OCI-LY3 (cell line): ENCODE measurements around the gene ABCC3.

ENCODE experiments used
- H2AFZ ChIP-seq: fragments of 200-600, 300-600 bp; shearing (Covaris generic); 2 replicates; pipeline ENCODE4 v1.6.0; 2014; ENCODE audit warnings: antibody characterized with exemption, low read depth, low read length
- H3K27ac ChIP-seq: fragments of 200-600, 300-600 bp; sonication (generic); 2 replicates; pipeline ENCODE4 v1.5.1; 2014; ENCODE audit warnings: mild to moderate bottlenecking, low read length, moderate library complexity, mixed read lengths
- H3K27me3 ChIP-seq: fragments of 200-600, 300-600 bp; sonication (generic); 2 replicates; pipeline ENCODE4 v1.6.1; 2014; ENCODE audit warnings: low read depth, low read length, mixed read lengths
- H3K36me3 ChIP-seq: fragments of 200-600, 300-600 bp; sonication (generic); replicated peaks from 2 replicates; pipeline ENCODE3; 2014; ENCODE audit warnings: low read depth, low read length, mixed read lengths
- H3K4me1 ChIP-seq: fragments of 300-600, 200-600 bp; sonication (generic); 2 replicates; pipeline ENCODE4 v1.6.1; 2014; ENCODE audit warnings: low read length, mixed read lengths
- H3K4me2 ChIP-seq: fragments of 200-600, 300-600 bp; sonication (generic); 2 replicates; pipeline ENCODE4 v1.6.1; 2014; ENCODE audit warnings: low read length, mixed read lengths
- H3K4me3 ChIP-seq: fragments of 300-600, 200-600 bp; sonication (generic); 2 replicates; pipeline ENCODE4 v1.5.1; 2014; ENCODE audit warnings: antibody characterized with exemption, mild to moderate bottlenecking, low read length, moderate library complexity
- H3K79me2 ChIP-seq: fragments of 300-600, 200-600 bp; shearing (Covaris generic); 2 replicates; pipeline ENCODE4 v1.6.1; 2014; ENCODE audit warnings: mild to moderate bottlenecking, low read length, mixed read lengths
- H3K9ac ChIP-seq: fragments of 300-600, 200-600 bp; shearing (Covaris generic); 2 replicates; pipeline ENCODE4 v1.6.0; 2014; ENCODE audit warnings: mild to moderate bottlenecking, low read length, moderate library complexity
- H3K9me3 ChIP-seq: fragments of 200-600, 300-600 bp; shearing (Covaris generic); 2 replicates; pipeline ENCODE4 v1.6.1; 2014; ENCODE audit warnings: low read length, mixed read lengths; ENCODE audit not compliant: insufficient read depth
- H4K20me1 ChIP-seq: fragments of 200-600, 300-600 bp; sonication (generic); 2 replicates; pipeline ENCODE4 v1.6.1; 2016; ENCODE audit warnings: low read length, mixed read lengths; ENCODE audit not compliant: insufficient read depth
- CTCF ChIP-seq: fragments of 200-600, 300-600 bp; sonication (generic); IDR thresholded peaks from 2 replicates; pipeline ENCODE4 v1.5.1; 2014; ENCODE audit warnings: antibody characterized with exemption, low read length, low read depth
- EZH2phosphoT487 ChIP-seq: fragments of 200-600 bp; shearing (Covaris generic); IDR thresholded peaks from 2 replicates; pipeline ENCODE4 v1.6.1; 2018; ENCODE audit warnings: antibody characterized with exemption, mixed run types, low read depth

The ABCC3 gene

GRCh38 chr17:50710025-50710424, 75.3 kb downstream of the ABCC3 start:
- Histone ChIP-seq H3K4me2 (no peak overlapping the region), H4K20me1 (no peaks in the 10 kb centered on the region), H2AFZ (no peak overlapping the region), H3K9me3 (no peaks in the 10 kb centered on the region), H3K27ac (no peak overlapping the region), H3K36me3 (peaks cover 3% of the 10 kb centered on the region), H3K9ac (no peak overlapping the region), H3K4me1 (peaks cover 20% of the 10 kb centered on the region), H3K27me3 (no peaks in the 10 kb centered on the region), H3K4me3 (no peak overlapping the region), H3K79me2 (peaks cover 42% of the 10 kb centered on the region)
- TF ChIP-seq CTCF (no peak), EZH2phosphoT487 (no peak)

- H3K79me2 ChIP-seq = peaks cover 36% of the 10 kb centered on the region
- TF ChIP-seq EZH2phosphoT487 (no peak), CTCF (no peak)
- H4K20me1 ChIP-seq = no peaks in the 10 kb centered on the region
- H3K27me3 ChIP-seq = no peaks in the 10 kb centered on the region
- H3K4me3 ChIP-seq = no peak overlapping the region
- H3K36me3 ChIP-seq = no peaks in the 10 kb centered on the region
- H3K4me2 ChIP-seq = no peak overlapping the region
- no peak overlapping the region for H2AFZ ChIP-seq
- H3K4me1 ChIP-seq = peaks cover 20% of the 10 kb centered on the region
- no peak overlapping the region for H3K27ac ChIP-seq
- no peaks in the 10 kb centered on the region for H3K9me3 ChIP-seq
- H3K9ac ChIP-seq = no peak overlapping the region
These were observed 76.0 kb downstream of the ABCC3 start for GRCh38 chr17:50710650-50711049.

- no peak overlapping the region for H3K9ac ChIP-seq
- TF ChIP-seq EZH2phosphoT487 (no peak), CTCF (no peak)
- H3K27ac ChIP-seq = no peak overlapping the region
- H3K9me3 ChIP-seq = no peaks in the 10 kb centered on the region
- peaks cover 16% of the 10 kb centered on the region for H3K79me2 ChIP-seq
- H3K36me3 ChIP-seq = no peaks in the 10 kb centered on the region
- peaks cover 16% of the 10 kb centered on the region for H3K4me1 ChIP-seq
- no peaks in the 10 kb centered on the region for H4K20me1 ChIP-seq
- no peak overlapping the region for H2AFZ ChIP-seq
- no peaks in the 10 kb centered on the region for H3K27me3 ChIP-seq
- no peak overlapping the region for H3K4me2 ChIP-seq
- no peak overlapping the region for H3K4me3 ChIP-seq
These were observed 78.0 kb downstream of the ABCC3 start for GRCh38 chr17:50712641-50713040.

- H3K4me1 ChIP-seq = no peaks in the 10 kb centered on the region
- peaks cover 7% of the 10 kb centered on the region for H4K20me1 ChIP-seq
- H3K79me2 ChIP-seq = peaks cover 14% of the 10 kb centered on the region
- H3K9ac ChIP-seq = no peak overlapping the region
- H3K9me3 ChIP-seq = no peaks in the 10 kb centered on the region
- no peak overlapping the region for H3K4me2 ChIP-seq
- no peak overlapping the region for H2AFZ ChIP-seq
- TF ChIP-seq EZH2phosphoT487 = no peak
- no peak for TF ChIP-seq CTCF
- H3K27ac ChIP-seq = no peak overlapping the region
- no peak overlapping the region for H3K4me3 ChIP-seq
- no peaks in the 10 kb centered on the region for H3K36me3 ChIP-seq
- no peaks in the 10 kb centered on the region for H3K27me3 ChIP-seq
These were observed 80.8 kb downstream of the ABCC3 start for GRCh38 chr17:50715471-50715870.
